DMS114 treated with DMSO at 0.1 percent for 48 hours (cell line): Measurements from ENCODE around the gene ALG11.
"Not testable (repeated sequence)": the region's sequence is repeated elsewhere in the genome, so short reads cannot be mapped to it uniquely, and the experiment has no call there.

Experiments
- DNase-seq: peaks from one replicate; lab custom pipeline; 2025; ENCODE audit not compliant: unreplicated experiment; lab: John Stamatoyannopoulos, UW

Gene ALG11, protein sequence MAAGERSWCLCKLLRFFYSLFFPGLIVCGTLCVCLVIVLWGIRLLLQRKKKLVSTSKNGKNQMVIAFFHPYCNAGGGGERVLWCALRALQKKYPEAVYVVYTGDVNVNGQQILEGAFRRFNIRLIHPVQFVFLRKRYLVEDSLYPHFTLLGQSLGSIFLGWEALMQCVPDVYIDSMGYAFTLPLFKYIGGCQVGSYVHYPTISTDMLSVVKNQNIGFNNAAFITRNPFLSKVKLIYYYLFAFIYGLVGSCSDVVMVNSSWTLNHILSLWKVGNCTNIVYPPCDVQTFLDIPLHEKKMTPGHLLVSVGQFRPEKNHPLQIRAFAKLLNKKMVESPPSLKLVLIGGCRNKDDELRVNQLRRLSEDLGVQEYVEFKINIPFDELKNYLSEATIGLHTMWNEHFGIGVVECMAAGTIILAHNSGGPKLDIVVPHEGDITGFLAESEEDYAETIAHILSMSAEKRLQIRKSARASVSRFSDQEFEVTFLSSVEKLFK

DNA sequence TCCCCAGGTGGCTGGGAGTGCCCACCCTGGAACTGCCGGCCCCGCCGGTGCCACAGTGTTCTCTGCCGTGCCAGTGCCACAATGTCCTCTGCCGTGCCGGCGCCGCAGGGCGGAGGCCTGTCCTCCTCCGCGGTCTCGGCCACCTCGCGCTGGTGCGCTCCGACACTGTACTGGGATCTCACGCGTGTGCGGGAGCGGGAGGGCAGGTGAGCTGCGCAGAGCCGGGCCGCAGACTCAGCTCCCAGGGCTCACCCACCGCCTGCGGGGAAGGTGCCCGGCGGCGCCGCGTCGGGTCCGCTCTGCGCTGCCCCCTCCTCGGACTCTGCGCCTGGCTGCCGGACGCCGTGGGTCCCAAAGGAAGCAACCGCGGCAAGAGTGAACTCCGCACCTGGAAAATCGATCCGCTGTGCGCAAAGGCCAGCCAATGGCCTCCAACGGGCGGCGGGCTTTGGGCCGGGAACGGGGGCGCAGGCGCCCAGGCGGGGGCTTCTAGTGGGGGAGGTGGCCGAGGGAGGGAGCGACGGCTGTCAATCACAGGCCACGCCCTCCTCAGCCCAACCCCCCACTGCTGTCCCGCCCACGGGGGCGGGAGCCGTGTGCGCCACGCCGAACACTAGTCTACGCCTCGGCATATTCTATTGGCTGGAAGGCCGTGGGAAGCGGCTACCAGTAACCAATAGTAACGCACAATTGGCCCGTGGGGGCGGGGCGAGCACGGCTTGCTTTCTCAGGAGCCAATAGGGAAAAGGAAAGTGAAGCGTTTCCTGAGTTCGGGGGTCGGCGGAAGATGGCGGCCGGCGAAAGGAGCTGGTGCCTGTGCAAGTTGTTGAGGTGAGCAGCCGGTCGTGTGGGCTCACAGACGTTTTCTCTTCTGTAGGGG is at the start of gene ALG11:
Gene ALG11 (plus strand): TSS at position 767 of the 880 bp plus-strand sequence. CDS start 21 bp downstream, at position 788.
- DNase-seq = peak; percentile 86

DNA sequence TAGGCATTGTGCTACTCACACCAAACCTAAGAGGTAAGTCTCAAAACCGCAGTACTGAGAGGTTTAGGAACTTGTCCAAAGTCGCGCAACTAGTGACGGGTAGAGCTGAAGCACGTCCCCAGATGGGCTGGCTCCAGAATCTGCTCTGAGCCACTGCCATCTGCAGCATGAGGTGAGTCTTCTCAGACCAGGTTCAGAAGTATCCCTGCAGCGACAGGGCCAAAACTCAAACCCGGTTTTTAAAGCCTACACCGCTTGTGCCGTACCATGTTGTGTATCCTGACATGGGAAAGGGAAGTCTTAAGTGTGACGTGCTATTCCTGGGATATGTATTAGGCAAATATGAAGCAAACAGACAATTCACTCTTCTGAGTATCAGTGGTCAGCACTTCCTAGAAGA is 46.0 kb upstream of the ALG11 start:
- DNase-seq = no peak

GRCh38 chr13:51967482-51968446 is 44.4 kb upstream of the ALG11 start:
- no peak for DNase-seq

- no peak for DNase-seq
Observed at GRCh38 chr13:51970349-51970748, 41.8 kb upstream of the ALG11 start.

DNA sequence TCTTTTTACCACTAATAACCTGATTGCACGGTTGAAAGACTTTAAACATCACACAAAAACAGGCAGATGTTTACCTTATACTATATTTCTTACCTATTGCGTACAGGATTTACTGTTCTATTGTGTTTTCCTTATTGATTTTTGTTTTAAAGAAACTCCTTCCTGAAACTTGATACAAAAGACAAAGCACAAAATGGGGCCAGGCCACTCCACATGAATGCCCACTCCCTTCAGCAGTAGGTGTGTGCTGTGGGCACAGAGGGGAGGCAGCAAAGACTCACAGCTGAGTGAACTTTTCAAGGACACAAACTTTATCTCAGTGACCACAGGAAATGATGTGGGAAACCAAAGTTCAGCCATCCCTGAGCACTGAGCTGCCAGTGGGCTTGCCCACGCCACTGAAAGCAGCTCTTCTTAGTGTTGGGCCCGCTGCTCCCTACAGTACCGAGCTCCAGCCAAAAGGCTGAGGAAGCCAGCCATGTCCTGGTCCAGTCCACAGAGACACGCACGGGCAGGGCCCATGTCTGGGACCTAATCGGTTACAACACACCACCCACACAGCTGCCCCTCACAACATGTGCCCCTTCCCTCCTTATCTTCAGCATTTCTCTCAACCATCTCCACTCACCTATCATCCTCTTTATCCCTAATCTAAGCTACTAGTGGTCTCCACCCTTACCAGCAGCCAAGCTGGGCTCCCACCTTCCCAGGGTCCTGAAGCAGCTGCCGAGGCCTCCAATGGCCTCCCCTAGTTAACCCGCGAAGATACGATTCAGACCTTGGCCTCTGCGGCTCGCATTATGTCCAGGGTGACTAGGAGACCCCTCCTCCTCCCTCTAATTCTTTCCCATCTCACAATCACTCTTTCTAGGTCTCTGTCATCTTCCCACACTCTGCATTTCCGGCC is 40.4 kb upstream of the ALG11 start:
- no peak for DNase-seq

- DNase-seq = no peak
Observed at GRCh38 chr13:51974482-51974881, 37.7 kb upstream of the ALG11 start.

DNA sequence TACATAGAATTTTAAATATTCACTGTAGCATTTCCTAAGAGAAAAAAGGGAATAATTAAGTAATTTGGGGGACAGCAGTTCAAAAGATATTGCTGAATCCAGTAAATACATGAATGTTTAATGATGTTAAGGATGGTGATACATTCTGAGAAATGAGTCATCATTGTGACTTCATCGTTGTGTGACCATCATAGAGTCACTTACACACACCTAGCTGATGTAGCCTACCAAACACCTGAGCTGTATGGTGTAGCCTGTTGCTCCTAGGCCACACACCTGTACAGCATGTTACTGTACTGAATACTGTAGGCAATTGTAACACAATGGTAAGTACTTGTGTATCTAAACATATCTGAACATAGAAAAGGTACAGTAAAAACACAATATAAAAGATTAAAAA is 35.8 kb upstream of the ALG11 start:
- no peak for DNase-seq

DNA sequence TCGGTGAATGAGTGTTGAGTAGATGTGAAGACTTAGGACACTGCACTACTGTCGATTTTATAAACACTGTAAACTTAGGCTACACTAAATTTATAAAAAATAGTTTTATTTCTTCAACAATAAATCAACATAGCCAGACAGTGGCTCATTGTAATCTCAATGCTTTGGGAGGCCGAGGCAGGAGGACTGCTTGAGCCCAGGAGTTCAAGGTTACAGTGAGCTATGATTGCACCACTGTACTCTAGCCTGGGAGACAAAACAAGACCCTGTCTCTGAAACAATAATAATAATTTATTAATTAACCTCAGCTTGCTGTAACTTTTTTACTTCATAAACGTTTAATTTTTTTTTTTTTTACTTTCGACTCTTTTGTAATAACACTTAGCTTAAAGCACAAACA is 35.3 kb upstream of the ALG11 start:
- DNase-seq = no peak

DNA sequence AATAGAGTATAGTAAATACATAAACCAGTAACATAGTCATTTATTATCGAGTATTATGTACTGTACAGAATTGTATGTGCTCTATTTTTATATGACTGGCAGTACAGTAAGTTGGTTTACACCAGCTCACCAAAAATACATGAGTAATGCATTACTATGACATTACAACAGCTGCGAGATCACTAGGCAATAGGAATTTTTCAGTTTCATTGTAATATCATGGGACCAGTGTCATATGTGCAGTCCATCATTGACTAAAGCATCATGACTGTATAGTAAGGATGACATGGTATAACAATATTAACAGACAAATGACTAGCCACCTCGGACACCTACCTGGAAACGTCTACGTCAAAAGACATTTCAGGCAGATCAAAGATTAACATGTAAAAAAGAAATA is 34.6 kb upstream of the ALG11 start:
- no peak for DNase-seq

DNA sequence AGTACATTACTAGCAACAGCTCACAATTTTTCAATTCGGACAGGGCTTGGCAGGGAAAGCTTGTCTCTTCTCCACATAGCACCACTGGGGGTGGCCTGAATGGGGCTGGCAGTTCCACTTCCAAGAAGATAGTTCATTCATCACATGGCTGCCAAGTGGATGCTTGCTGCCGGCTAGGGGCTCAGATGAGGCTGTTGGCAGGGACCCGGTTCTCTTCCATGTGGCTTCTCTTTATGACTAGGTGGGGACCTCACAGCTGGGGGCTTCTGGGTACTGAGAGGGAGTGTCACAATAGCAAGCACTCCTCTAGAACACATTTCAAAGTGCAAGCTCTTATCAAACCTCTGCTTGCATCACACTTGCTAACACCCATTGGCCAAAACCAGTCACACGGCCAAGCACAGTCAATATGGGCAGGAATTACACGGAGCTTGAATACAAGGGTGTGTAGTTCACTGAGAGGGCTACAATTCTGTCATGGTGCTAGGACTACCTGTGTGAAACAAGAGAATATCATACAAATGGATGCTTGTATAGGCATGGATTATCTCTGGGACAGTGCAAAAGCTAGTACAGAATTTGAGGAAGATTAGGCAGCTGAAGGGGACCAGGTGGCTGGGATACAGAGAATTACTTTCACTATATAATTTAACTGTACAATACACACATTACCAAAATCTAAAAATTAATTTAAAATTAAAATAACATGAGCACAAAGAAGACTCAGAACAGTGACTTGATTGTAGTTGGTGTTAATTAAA is 33.2 kb upstream of the ALG11 start:
- no peak for DNase-seq

GRCh38 chr13:51980908-51981307 is 31.3 kb upstream of the ALG11 start:
- DNase-seq = no peak

DNA sequence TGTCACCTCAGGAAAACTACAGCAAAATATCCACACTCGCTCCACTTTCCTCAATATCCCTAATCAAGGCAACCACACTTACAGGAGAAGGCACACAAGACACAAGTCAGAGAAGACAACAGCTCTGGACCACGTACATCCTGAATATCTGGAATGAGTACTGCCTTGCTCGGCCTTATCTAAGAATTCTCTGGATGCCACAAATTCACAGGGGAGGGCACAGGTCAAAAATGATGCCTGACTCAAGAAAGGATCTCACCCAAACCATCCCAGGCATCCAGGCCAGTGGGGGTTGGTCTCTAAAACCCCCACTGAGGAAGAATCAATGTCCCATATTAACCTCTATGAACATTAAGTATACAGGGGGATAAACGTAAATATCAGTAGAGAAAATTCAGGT is 30.8 kb upstream of the ALG11 start:
- no peak for DNase-seq

- not testable (repeated sequence) for DNase-seq
Observed at GRCh38 chr13:51983292-51983691, 28.9 kb upstream of the ALG11 start.

- not testable (repeated sequence) for DNase-seq
Observed at GRCh38 chr13:51984904-51985303, 27.3 kb upstream of the ALG11 start.

- no peak for DNase-seq
Observed at GRCh38 chr13:51988988-51989618, 23.1 kb upstream of the ALG11 start.

DNA sequence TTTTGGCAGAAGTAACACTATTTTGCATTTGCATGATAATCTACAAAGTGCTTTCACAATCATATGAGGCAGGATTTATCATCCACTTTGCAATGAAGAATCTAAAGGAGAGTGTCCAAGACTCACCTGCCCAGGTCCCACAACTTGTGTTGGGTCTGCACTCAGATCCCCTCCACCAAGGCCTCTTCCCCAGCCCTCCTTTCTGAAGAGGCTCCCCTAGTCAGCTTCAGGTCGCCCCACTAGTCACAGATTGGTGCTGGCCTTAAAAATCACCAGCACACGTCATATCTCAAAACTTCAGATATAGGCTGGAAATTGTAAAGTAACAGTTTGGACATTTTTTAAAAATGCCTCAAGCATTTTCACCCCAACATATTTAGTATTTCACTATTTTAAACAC is 18.5 kb upstream of the ALG11 start:
- DNase-seq = no peak

DNA sequence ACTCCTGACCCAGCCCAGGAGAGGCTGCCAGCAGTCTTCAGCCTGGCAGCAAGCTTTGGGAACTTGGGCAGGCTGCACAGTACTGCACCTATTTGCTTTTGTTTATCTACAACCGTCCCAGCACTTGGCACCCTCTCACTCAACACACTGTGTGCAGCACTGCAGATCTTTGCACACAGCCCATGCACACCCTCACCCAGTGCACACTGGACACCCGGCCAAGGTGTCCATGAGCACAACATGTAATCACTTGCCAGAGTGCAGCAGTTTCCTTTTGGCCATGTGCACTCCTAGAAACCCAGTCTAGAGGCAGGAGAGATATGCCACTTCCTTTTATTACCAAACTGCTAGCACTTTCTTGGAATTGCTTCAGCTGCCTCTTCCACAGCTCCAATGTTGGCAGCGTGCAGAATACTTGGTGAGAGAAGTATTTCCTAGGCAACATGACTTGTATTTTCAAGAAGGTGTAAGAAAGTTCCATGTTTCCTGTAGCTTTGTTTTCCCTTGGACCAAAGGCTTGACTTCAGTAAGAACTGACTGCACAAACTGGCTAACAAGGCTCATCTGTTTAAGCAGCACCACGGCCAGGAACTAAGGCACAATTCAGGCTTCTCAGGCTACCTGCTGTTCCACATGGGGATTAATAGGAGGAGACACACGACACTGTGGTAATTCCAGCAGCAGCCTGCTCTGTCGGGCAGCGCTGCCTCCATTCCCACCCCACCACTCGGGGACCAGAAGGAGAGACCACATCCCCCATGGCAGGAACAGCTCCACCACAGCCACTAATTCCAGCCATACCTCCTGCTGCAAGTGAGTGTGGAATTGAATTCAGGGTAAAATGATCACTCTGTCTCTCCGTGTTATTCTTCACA is 16.3 kb upstream of the ALG11 start:
- DNase-seq = no peak

DNA sequence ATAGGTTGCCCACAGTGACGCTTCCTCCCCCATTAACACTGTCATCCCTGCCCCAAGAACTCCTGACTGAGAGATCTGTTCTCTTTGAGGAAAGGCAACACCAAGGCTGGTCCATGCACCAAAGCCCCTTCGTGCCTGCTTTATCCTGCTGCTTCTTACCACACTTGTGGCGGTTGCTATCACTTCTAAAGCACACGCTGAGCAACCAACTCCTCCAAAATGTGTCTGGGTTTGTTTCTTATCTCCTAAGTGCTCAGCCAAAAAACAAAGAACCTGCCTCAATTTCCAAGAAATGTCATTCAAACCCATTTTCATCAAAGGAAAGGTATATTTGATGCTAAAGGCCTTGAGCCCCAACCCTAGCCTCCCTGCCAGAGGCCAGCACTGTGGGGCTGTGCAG is 15.6 kb upstream of the ALG11 start:
- DNase-seq = no peak
